GM18907 (cell line): ENCODE data around the gene FAM83D.
"Not testable (repeated sequence)": the region's sequence is repeated elsewhere in the genome, so short reads cannot be mapped to it uniquely, and the experiment has no call there.

Experiments used
- ATAC-seq: cut with Tn5 transposase; IDR thresholded peaks from one replicate; pipeline ENCODE4 v1.9.1; 2021; ENCODE audit warnings: mild to moderate bottlenecking, moderate library complexity; ENCODE audit not compliant: unreplicated experiment

The FAM83D gene

DNA sequence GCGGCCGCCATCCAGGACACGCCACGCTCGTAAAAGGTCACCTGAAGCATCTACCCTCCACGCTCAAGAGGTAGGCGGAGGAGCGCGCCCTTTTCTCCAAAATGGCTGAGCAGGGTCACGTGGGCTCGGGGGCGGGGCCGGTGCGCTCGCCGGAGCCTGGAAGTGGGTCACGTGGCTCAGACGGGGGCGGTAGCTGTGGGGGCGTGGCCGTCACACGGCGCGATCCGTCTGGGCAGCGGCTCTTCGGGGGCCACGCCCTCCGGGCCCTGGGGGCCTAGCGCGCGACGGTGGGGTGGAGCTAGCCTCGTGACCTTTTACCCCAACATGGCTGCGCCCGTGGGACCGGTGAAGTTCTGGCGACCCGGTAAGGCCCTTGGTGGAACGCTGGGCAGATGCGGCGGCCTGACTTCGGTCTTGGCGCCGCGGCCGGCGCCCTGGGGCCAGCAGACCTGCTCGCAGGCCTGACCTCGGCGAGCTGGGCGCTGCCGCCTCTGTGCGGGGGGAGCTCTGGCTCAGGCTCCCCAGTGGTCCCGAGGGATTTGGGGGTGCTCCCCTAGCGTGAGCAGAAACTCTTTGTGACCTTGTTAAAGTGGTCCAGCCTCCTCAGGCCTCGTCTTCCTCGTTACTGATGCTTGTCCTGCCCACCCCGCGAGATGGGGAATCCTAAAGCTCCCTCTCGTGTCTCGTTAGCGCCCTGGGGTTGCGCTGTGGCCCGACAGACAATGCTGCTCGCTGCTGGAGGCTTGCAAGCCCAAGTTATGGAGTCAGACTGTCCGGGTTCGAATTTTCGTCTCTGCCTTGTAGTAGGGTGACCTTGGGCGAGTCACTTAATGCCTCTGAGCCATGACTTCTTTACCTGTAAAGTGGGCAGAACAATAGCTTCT is 36.1 kb downstream of the FAM83D start, which contains the start of gene DHX35:
TSS of gene DHX35 (plus strand) at position 301 of the 884 bp plus-strand sequence. CDS start at position 325, 24 bp downstream.
- peak; percentile 94 for ATAC-seq

DNA sequence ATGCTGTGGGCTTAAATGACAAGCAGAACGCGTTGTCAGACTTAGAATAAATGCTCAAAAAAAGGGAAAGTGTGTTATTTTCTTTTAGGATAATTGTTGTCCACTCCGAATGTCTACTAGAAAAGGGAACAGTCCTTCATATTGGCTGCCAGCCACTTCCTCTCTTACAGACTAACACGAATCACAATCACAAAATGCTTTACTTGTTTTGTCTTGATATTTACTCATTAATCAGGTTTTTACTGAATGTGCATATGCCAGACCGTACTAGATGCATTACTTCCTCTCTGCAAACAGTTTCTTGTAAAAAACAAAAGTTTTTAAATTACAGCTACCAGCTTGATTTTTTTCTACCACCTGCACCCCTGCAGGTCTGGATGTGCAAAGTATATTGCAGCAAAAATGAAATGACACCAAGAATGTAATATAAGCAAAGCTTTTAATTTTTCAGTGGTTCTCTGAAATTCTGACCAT is 36.7 kb downstream of the FAM83D start:
- ATAC-seq: no peak

DNA sequence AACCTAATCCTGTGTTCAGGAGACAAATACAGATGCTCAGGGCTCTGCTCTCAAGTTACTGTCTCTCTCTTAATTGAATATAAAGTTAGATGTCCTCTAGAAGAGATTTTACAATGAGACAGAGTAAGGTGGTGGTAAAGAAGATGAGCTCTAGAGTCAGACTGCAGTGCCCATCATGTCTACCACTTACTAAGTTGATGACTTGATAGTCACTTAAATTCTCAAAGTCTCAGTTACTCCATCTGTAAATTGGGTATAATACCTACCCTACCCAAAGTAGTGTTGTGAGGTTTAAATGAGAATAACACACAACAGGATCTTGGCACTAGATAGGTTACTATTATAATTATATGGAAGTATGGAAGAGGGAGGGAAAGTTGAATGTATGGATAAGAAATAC is 37.5 kb downstream of the FAM83D start:
- no peak for ATAC-seq

DNA sequence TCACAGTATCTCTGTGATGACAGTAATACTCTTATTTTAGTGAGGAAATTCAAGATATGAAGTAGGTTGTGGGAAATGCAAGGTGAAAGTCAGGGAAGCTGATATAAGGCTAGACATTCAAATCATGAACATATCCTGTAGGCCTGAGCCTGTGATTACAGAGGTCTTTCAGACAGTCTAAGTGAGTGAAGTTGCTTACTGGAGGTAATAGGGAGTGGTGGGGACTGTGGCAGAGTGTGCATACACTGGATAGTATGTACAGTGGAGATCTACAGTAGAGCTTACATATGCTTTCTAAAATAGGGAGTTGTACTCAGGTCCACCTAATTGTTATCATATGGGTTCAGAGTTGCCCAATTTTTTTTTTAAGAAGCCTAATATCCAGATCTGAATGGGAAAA is 39.0 kb downstream of the FAM83D start:
- ATAC-seq: no peak

DNA sequence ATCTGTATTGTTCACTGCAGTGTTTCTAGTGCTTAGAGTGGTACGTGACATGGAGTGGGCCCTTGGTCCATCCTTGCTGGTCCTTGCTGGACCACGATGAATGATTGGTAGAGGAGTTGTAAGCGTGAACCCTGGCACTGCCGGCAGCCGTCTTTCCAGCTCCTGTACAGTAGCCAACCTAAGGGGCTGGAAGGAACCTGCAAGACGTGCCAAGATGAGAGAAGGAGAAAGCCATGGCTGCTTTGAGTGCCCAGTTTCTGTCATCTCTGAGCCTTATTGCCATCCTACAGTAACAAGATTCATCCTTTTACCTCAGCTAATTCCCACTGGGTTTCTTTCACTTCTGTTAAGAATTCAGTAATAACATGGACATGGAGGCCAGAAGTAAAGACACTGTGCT is 41.9 kb downstream of the FAM83D start:
- ATAC-seq: no peak

DNA sequence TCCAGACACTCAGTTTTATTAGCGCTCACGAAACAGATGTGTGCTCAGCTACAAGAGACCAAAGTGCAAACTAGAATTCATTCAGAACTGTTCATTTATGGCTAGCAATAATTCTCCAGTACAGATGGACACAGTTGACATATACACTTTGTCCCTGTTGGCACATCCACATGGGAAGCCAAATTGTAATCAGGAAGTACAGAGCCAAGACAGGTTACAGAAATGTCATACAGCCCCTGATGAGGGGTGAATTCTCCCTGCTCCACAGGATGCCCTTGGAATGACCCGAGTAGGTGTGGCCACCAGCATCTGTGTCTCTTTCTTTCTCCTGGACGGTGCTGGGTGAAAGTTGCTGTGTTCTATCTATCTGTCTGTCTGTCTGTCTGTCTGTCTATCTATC is 43.5 kb downstream of the FAM83D start:
- ATAC-seq: no peak

DNA sequence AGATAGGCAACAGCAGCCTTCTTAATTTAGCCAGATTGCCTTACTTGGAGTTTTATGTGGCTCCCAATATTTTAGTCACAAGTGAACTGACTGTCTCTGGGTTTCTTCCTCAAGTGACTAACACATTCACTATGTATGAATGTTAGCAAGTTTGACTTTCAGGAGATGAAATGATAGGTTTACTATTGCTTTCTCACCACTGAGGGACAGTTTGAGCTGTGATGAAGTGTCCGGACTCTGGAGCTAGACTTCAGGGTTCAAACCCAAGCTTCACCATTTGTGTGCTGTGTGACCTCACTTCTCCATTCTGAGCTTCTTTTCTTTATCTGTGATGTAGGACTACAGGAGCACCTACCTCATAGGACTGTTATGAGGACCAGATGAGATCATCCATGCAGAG is 44.1 kb downstream of the FAM83D start:
- ATAC-seq: no peak

DNA sequence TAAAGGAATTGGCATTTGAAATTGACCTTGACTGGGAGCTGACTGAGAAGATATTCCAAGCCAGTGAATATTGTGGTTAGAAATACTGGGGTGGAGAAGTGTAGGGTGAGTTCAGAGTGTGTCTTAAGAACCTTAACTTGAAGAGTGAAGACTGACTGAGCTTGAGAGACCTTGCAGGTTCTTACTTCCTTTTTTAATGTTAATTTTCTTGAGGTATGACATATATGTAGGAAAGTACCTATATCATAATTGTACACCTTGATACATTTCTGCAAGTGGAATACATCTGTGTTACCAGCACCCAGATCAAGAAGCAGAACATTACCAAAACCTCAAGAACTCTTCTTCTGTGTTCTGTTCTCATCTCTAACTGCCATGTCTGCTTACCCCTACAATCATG is 46.9 kb downstream of the FAM83D start:
- ATAC-seq: no peak

DNA sequence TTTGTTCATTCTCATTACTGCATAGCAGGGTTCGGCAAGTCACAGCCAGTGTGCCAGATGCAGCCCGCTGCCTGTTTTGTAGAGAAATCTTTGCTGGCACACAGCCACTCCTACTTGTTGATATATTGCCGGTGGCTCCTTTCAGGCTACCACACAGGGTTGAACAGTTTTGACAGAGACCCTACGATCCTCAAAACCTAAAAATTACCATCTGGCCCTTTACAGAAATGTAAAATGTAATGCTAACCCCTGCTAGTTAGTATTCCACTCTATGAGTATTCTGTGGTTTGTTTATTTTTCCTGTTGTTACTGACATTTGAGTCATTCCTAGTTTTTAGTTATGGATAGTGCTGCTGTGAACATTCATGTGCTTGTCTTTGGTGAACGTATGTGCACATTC is 47.4 kb downstream of the FAM83D start:
- ATAC-seq: no peak

DNA sequence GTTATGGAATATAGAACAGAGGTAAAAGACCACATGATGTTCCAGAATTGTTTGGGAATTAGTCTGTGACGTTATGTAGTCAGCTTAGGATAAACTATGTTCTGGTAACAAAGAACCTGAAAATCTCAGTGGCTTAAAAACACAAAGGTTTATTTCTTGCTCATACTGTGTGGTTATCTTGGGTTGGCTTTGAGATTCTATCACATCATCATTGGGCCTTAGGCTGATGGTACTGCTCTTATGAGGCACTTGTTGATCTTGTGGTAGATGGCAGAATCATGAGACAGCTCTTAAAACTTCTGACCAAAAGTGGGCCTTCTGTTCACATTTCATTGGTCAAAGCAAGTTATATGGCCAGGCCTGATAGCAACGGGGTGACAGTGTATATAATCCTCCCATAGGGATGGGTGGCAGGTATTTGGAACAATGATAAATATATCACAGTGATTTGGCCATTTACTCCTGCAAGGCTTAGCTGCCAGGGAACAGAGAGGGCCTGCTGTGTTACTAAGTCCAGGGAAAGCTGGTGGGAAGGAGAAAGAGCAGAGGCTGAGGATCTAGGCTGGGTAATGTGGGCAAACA is 49.4 kb downstream of the FAM83D start:
- ATAC-seq: no peak

DNA sequence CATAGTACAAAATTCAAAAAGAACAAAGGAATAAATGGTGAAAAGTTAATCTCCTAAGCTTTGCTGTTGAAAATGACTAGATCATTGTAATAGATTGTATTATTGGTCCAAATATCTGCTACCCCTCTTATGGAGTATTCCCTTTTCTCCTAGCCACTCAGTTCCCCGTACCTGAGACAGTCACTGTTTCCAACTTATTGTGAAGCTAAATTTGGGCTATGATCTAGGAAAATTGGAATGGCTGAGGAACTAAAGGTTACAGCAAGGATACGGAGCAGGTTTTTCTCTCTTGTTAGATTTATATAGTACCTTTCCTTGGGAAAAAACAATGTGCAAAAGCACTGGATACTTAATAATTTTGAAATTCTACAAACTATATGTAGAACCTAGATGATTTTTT is 53.2 kb downstream of the FAM83D start:
- ATAC-seq: no peak

DNA sequence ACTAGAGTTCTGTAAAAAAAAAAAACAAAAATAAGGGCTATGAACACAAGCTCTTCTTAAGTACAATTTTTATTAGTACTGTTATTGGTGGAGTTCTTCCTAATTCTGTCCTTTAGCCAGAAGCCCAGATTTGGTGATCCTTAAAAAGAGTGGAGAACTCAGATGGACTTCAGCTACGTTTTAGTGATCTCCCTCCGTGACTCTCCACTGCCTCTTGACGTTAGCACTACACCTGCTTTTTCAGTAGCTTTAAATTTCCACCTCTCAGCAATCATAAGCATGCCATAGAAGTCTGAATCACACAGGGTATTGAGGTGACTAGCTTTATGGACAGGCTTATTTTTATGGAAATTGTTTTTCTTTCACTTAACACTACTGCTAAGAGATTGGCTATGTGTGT is 53.6 kb downstream of the FAM83D start:
- ATAC-seq: no peak

DNA sequence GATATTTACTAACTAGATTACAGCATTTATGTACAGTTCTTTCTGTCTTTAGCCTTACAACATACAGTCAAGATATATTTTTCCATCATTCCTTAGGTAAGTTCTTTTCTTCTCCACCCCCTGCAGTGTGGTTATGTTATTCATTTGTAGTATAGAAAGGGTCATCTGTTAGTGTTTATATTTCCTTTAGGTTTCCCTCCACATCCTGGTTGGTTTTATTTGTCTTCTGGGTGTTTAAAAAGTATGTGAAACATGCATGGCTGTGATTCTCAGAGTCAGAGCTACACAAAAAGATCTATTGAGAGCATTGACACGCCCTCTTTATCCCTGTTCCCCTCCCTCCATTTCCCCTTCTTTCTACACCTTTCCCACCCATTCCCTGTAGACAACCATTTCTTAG is 56.1 kb downstream of the FAM83D start:
- no peak for ATAC-seq

DNA sequence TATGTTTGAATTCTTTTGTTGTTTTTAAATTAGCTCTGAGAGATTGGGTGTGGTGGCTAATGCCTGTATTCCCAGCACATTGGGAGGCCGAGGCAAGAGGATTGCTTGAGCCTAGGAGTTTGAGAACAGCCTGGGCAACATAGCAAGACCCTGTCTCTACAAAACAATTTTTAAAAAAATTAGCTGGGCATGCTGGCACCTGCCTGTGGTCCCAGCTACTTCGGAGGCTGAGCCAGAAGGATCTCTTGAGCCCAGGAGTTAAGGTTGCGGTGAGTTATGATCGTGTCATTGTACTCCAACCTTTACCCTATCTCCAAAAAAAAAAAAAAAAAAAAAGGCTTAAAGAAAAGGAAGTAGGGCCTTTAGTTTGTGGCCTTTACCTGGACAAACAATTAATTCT is 58.8 kb downstream of the FAM83D start:
- ATAC-seq: no peak

DNA sequence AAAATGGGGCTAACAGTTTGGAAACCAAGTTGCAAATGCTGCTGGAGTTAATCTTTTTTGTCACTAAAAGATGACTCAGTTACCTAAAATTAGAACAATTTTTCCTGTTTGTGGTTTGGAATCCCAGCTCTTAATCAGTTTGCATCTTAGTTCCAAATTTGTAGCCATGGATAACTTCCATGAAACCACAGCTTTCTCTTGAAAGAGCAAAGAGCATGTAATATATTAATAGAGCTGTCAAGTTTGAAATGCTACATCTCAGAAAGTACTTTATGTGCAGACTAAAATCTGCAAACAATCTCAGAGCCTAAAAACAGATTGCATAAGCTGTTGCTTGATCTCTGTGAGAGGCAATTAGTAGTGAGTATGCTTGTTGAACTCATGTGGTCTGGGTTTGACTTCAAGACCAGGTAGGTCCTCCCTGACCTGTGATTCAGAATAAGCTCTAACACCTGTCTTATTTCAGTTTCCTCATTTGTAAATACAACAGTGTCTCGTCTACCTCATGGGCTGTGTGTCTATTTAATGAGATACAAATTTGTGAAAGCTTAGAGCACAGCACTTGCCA is 59.5 kb downstream of the FAM83D start:
- ATAC-seq: no peak

DNA sequence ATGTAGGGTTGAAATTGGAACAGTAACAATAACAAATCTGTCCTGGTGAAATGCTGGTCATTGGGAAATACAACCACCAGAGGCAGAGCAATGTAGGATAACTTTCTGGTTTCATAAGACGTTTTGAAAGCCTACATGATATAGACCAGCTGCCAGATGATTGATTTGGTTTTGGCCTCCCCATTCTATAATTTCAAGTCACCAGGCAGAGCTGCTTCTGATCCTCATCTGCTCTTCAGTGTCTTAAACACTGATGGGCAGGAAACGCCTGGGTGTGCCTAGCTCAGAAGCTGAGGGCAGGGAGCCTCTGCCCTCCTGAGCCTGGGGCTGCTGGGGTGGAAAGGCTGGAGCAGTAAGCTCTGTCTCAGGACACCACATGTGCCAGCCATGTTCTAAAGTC is 60.4 kb downstream of the FAM83D start:
- ATAC-seq: no peak

DNA sequence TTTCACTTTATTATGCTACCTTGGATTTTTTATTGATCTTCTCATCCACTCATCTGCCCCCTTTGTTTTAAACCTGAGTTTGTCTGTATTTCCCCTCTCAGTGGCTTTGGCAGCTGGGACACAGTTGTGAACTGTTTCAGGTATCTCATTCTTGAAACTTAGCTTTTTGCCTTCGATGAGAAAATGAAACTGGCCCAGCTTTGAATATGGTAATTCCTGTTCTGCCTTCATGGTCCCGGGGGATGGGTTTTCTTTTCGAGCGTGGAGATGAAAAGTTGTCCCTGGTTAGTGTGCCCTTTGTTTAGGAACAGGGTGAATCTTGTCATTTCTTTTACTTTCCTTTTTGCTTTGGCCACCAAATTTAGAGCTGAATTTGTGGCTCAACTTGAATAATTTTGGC is 61.6 kb downstream of the FAM83D start:
- peak; percentile 72 for ATAC-seq

DNA sequence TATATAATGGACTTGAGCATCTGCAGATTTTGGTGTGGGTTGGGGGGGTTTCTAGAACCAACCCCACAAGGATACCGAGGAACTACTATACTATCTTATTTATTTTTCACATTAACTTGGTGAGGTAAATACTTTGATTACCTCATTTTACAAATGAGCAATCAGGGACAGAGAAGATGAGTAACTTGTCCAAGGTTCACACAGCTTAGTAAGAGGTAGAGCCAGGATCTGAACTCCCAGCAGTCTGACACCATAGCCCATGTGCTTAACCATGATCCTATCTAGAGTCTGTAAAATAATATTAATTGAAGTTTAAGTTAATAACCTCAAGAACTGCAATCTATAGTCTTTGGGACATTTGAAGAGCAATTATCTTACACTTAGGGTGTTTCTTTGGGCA is 64.5 kb downstream of the FAM83D start:
- ATAC-seq: no peak

DNA sequence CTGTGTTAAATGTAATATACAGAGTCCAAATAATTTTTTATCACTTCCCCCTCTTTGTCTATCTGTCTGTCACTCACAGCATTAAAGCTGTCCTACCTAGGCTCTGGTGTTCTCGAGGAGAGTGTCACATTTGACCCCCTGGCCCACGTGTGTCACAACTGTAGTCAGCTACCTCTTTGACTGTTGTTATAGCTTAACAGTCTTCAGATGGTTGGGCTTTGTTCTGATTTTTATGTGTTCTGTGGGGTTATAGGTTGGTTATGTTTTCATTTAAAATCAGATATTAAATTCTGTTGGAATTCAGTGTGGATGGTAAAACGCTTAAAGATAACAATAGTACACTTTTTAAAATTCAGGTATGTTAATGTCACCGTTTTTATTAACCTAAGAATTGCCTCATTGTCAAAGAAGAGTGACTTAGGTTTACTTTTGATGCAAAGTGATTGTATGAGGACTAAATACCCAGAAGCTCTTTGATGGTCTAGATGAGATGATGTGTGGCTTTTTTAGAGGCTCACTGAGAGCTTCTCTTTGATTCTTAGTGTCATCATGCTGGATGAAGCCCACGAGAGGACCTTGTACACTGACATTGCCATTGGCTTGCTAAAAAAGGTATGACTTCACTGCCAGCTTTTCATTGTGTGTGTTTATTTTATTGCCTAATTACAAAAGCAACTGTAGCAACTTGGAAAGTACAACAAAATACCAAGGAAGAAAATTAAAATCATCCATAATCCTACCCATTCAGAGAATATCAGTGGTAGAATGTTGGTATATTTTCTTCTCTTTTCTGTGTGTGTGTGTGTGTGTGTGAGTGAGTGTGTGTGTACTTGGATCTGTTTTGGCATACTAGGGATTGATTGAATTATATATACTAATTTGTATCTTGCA is 65.8 kb downstream of the FAM83D start:
- ATAC-seq: no peak

DNA sequence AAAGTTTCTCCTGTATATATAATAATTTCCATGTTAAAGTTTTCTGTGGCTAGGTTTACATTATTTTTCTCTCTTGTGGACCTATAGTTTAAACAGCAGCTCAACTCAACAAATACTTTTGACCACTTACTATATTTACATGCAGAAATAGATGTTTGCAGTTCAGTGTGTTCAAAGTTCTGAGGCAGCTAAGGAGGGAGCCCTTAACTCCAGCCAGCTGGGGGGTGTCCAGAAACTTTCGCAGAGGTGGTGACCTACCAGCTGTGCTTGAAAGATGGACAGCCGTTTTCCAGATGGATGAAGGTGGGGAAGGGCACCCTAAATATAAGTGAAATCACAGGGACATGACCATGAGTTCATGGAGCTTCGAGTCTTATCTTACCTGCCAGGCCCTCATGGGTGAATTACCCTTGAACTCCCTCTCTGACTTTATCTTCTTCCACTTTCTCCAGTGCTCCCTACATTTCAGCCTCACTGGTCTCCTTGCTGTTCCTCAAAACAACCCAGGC is 69.4 kb downstream of the FAM83D start:
- ATAC-seq: no peak

DNA sequence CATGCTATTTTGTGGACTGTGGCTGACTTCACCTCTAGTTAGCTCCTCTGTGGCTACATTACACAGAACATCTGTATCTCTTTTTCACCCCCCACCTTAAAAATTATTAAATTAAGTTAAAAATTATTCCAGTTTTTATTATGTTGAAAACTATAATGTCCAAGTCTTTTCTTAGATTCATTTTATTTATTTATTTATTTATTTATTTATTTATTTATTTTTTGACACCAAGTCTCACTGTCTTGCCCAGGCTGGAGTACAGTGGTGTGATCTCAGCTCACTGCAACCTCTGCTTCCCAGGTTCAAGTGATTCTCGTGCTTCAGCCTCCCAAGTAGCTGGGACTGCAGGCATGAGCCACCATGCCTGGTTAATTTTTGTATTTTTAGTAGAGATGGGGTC is 70.6 kb downstream of the FAM83D start:
- not testable (repeated sequence) for ATAC-seq
